ENCODE results near the gene MLH3. TPM values are rescaled to one million over a fixed set of nuclear protein-coding genes. Genes with fewer than 3 reads are reported as not detected.

The MLH3 gene
- total and polyA plus RNA-seq, 4 donors, result 7.3 to 43.6 (median 22.6) TPM

DNA sequence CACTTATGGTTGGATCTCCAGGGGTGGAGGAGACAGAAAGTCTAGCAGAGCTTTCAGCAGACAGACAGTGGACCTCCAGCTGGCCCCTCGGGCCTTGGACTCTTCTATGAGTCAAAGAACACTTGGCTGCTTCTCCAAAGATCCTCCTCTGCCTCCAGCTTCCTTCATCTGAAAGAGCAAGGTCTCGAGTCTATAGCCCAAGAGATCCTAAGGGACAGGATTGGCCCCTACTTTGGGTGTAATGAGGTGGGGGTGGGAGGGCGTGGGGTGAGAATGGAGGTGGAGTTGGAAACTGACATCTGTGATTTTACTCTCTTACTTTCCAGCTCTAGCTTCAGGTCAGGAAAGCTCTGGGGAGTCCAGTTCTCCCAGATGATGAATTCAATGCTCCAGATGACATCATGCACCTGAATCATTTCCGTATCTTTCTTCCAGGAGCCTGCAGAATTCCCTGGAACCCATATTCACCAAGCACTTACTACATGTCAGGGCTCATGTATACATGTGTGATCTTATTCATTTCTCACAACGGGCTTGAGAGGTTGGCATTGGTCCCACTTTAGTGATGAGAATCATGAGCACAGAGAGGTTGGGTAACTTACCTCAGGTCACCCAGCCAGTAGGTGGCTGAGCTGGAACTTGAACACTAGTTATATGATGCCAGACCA lies 85.6 kb downstream of the MLH3 start:
- no peaks in the 10 kb centered on the region for H3K27me3 ChIP-seq (ENCODE audit: control insufficient read depth in 1 of 2, insufficient read depth in 2 of 2, low read length in 1 of 2)
- H3K36me3 ChIP-seq (ENCODE audit: control insufficient read depth in 1 of 2, insufficient read depth in 2 of 2, low read length in 1 of 2), result no peaks in the 10 kb centered on the region
- no peak overlapping the region for H3K27ac ChIP-seq (ENCODE audit: low read depth in 1 of 2, low read length in 2 of 2)
- DNase-seq (peak in 1 of 2 donors; percentile 25), ATAC-seq (ENCODE audit: low FRiP score) (no peak)
- H3K4me3 ChIP-seq (ENCODE audit: low read length in 2 of 2), result no peak overlapping the region
- WGBS, 2 donors, result 86 to 90% methylated on average over 5 of the region's 5 CpGs
- no peaks in the 10 kb centered on the region for H3K4me1 ChIP-seq (ENCODE audit: control insufficient read depth in 1 of 2, insufficient read depth in 2 of 2, low read length in 2 of 2)
- H3K9me3 ChIP-seq (ENCODE audit: control insufficient read depth, low read length), result no peaks in the 10 kb centered on the region
- intact Hi-C loops (cut with DNase I), result no loop called here

DNA sequence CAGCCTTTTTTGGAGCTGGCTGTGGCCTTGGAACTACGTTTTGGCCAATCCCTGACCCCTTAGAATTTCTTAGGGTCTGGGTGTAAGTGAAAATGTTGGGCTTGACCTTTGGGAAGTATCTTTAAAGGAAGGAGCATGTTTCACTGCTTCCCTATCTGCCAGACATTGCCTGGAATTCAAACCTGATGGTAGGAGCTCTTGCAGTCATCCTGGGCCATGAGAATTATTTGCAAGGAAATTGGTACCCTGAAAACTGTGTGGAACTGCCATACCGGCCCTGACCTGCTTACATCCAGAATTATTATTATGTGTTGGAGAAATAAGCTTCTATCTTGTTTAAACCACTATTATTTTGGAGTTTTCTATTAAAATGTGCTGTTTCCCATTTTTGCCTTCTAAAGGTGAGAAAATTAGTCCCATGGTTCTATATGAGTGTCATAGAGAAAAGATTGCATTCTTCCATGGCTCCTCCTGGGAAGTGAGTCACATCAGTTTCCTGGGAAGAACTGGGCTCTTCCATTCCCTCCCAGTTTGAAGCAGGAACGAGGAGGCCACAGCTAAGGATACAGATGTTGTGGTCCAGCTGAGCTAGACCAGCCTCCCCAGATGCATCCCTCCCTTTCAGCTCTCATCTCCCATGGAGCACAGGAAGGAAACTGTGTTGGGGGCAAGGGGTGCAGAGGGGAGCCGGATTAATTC lies 86.3 kb downstream of the MLH3 start:
- Histone ChIP-seq H3K4me3 (ENCODE audit: low read length in 2 of 2) (no peak overlapping the region), H3K4me1 (ENCODE audit: control insufficient read depth in 1 of 2, insufficient read depth in 2 of 2, low read length in 2 of 2) (no peaks in the 10 kb centered on the region), H3K9me3 (ENCODE audit: control insufficient read depth, low read length) (no peaks in the 10 kb centered on the region), H3K27ac (ENCODE audit: low read depth in 1 of 2, low read length in 2 of 2) (no peak overlapping the region), H3K27me3 (ENCODE audit: control insufficient read depth in 1 of 2, insufficient read depth in 2 of 2, low read length in 1 of 2) (no peaks in the 10 kb centered on the region), H3K36me3 (ENCODE audit: control insufficient read depth in 1 of 2, insufficient read depth in 2 of 2, low read length in 1 of 2) (no peaks in the 10 kb centered on the region)
- no peak for ATAC-seq (ENCODE audit: low FRiP score)
- intact Hi-C loops (cut with DNase I), result no loop called here
- DNase-seq, result no peak
- 82 to 92% methylated on average over 3 to 4 of the region's 4 CpGs for WGBS, 2 donors

Other genes with a start within 250 kb of the MLH3 start
- not detected for gene PROX2, start 175.3 kb downstream of the MLH3 start, total RNA-seq
- gene PROX2, start 175.3 kb downstream of the MLH3 start, polyA plus RNA-seq, result not detected
- gene DLST, start 169.6 kb downstream of the MLH3 start, total RNA-seq, result 10 to 100 TPM; 76.1 to 80.3 TPM
- gene DLST, start 169.6 kb downstream of the MLH3 start, polyA plus RNA-seq, result 10 to 100 TPM; 34.7 to 69.4 TPM
- 10 to 100 TPM; 12.6 to 17.3 TPM for gene RPS6KL1, start 128.2 kb downstream of the MLH3 start, total RNA-seq
- 10 to 100 TPM in 1 of 2 donors, 1 to 10 TPM in 1; 3.3 to 13.8 TPM for gene RPS6KL1, start 128.2 kb downstream of the MLH3 start, polyA plus RNA-seq
- 10 to 100 TPM; 29.1 to 33.7 TPM for gene PGF, start 95.9 kb downstream of the MLH3 start, total RNA-seq
- 10 to 100 TPM in 1 of 2 donors, 1 to 10 TPM in 1; 7.6 to 16.3 TPM for gene PGF, start 95.9 kb downstream of the MLH3 start, polyA plus RNA-seq
- gene EIF2B2, start 48.5 kb downstream of the MLH3 start, total RNA-seq, result 10 to 100 TPM; 37.4 to 39.8 TPM
- gene EIF2B2, start 48.5 kb downstream of the MLH3 start, polyA plus RNA-seq, result 10 to 100 TPM in 1 of 2 donors, 1 to 10 TPM in 1; 9.5 to 34.8 TPM
- 10 to 100 TPM; 10.5 to 23.9 TPM for gene ACYP1, start 12.6 kb upstream of the MLH3 start, total RNA-seq
- gene ACYP1, start 12.6 kb upstream of the MLH3 start, polyA plus RNA-seq, result 10 to 100 TPM; 11.3 to 21.6 TPM
- 1 to 10 TPM; 1.8 to 2.0 TPM for gene ZC2HC1C, start 18.2 kb upstream of the MLH3 start, total RNA-seq
- gene ZC2HC1C, start 18.2 kb upstream of the MLH3 start, polyA plus RNA-seq, result 1 to 10 TPM; 3.1 to 8.0 TPM
- gene NEK9, start 75.6 kb upstream of the MLH3 start, total RNA-seq, result 100 to 1,000 TPM in 1 of 2 donors, 10 to 100 TPM in 1; 75.9 to 104 TPM
- 10 to 100 TPM; 19.5 to 47.7 TPM for gene NEK9, start 75.6 kb upstream of the MLH3 start, polyA plus RNA-seq
- 100 to 1,000 TPM; 249 to 277 TPM for gene TMED10, start 125.1 kb upstream of the MLH3 start, total RNA-seq
- gene TMED10, start 125.1 kb upstream of the MLH3 start, polyA plus RNA-seq, result 100 to 1,000 TPM; 114 to 139 TPM
- 1,000 to 10,000 TPM in 1 of 2 donors, 100 to 1,000 TPM in 1; 129 to 2,160 TPM for gene FOS, start 227.4 kb upstream of the MLH3 start, total RNA-seq
- 100 to 1,000 TPM; 154 to 504 TPM for gene FOS, start 227.4 kb upstream of the MLH3 start, polyA plus RNA-seq

All from aorta (tissue), 5 donors.